Endometrial microvascular endothelial cells (primary cell): Measurements from ENCODE around the gene CELSR1. TPM values are rescaled to one million over a fixed set of nuclear protein-coding genes. Genes with fewer than 3 reads are reported as not detected.

ENCODE experiments used
- in situ Hi-C: cut with HindIII; loops from 2 replicates; pipeline ENCODE4 v1.10.0; 2017; ENCODE audit warnings: low sequenced_read_pairs, low pct_unique_long_range_greater_than_20kb; ENCODE audit errors: inconsistent ontology term
- total RNA-seq: library from RNA; depleted of rRNA; stranded (reverse); fragments of >200 nt; gene quantifications from one replicate; pipeline ENCODE4 v1.2.3, GENCODE V29; 2015; ENCODE audit errors: inconsistent ontology term

CELSR1 gene
- total RNA-seq, 1 donor from 2014 or later, result 0.19 TPM

- in situ Hi-C loops, result no loop called here
These were observed 26.1 kb upstream of the CELSR1 start for GRCh38 chr22:46563381-46564083.

DNA sequence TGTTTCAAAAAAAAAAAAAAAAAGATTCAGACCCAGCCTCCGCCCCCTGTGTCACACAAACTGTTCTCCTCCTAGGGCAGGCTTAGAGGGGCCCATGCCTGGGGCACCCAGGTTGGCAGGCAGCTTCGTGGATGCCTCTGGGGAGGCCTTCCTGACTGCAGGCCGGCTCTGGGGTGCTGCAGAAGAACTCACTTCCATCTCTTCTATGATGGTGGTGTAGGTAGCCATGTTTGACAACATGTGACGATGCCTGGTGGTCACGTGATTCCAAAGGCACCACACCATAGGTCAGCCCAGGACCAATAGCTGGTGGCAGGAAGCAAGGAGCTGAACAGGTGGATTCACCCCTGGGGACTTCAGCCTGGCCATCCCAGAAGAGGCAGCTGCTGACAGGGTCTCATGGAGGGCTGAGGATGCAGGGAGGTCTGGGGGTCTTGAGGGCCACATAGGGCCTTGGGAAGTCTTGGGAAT, 24.1 kb upstream of the CELSR1 start:
- in situ Hi-C loops, result no loop called here

DNA sequence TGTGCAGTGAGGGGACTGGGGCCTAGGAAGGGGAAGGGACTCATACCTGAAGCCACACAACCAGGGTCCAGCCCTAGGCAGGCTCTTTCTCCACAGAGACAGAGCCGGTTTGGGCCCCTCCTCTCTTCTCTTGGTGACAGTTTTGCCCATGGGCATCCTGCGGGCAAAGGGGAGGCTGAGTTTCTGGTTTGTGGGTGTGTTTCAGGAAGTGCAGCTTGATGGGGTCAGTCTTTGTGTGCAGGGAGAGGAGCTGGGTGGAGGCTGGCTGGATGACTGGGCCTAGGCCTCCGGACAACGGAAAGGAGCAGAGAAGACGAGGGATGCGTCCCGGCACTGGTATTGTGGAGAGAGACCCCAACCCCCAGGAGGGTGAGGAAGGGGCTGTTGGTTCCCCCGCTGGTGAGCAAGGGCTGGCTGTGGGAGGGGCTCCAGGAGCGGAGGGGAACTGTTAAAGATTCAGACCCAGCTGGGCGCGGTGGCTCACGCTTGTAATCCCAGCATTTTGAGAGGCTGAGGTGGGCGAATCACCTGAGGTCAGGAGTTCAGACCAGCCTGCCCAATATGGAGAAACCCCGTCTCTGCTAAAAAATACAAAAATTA, 23.4 kb upstream of the CELSR1 start:
- in situ Hi-C loops, result no loop called here

DNA sequence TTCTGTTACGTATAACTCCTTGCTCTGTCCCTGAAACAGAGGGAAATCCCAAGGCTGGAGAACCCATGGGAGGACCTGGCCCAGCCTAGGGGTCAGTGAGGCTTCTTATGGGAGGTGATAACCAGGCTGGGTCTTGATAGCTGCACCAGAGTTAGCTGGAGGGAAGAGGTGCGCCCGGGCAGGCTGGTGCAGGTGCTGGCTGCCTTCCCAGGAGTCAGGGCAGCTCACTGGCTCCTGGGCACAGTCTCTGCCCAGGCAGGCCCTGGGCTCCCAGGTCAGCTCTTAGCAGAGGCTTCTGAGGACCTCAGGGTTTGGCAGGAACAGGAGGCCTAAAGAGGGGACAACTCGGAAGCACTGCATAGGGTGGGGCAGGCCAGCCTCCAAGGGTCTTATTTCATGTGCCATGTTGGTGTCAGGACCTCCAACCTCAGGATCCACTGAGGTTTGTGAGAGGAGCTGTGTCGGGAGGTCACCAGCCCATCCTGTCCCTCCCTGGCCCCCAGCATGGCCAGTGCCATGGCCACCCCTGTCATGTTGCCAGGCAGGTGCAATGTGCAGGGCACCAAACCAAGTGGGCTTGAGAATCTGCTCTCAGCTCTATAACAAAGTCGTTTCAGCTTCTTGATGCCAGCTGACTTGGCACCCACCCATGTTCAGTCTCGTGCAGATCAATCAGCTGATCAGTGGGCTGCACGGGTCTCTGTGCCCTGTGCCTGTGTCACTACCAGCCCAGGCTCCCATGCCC, 20.5 kb upstream of the CELSR1 start:
- in situ Hi-C loops, result no loop called here

DNA sequence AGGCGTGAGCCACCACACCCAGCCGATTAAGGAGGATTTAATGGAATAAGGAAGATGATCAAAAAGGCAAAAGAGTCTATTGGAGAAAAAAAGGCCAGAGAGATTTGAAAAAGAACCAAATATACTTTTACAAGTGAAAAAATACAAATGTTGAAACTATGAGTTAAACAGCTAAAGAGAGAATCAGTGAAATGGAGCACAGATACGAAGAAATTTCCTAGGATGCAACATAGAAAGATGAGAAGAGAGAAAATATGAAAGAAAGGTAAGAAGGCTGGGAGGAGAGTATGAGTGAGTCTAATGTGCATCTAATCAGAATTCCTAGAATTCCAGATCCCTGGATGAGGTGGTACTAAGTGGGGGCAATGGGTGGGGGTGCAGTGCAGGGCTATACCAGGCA, 19.4 kb upstream of the CELSR1 start:
- in situ Hi-C loops, result no loop called here

- in situ Hi-C loops, result no loop called here
These were observed 15.8 kb upstream of the CELSR1 start for GRCh38 chr22:46553189-46553588.

- in situ Hi-C loops, result no loop called here
These were observed 14.6 kb upstream of the CELSR1 start for GRCh38 chr22:46551996-46552395.

GRCh38 chr22:46551321-46551720, 13.9 kb upstream of the CELSR1 start:
- in situ Hi-C loops, result no loop called here

DNA sequence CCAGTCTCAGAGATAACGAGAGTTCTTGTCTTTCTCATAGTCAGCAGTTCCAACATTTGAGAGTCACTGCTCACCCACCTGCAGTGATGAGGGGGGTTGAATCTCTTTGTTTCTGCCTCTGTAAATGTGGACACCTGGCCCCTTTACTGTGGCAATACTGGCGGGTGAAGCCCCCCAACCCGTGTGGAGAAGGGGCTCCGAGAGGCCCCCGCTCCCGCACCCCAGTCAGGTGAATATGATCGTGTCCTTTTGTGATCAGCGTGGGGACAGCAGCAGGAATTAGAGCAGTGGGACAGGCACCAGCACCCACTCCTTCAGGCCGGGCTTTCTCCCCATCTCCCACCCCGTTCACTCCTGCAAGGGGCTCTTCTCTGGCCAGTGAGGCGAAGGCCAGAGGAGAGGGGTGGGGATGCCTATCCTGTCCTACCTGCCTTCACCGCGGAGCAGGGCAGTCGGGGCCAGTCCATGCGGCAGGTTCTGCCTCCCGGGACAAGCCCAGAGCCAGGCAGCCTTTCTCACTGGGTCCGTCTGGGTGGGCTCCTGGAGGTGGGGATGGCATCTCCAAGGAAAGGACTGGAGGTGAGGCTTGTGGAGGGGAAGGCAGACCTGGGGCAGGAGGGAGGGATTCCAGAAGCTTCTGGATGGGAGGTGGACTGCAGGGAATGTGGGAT, 12.7 kb upstream of the CELSR1 start:
- in situ Hi-C loops, result no loop called here

- in situ Hi-C loops, result no loop called here
These were observed 12.1 kb upstream of the CELSR1 start for GRCh38 chr22:46549563-46549840.

DNA sequence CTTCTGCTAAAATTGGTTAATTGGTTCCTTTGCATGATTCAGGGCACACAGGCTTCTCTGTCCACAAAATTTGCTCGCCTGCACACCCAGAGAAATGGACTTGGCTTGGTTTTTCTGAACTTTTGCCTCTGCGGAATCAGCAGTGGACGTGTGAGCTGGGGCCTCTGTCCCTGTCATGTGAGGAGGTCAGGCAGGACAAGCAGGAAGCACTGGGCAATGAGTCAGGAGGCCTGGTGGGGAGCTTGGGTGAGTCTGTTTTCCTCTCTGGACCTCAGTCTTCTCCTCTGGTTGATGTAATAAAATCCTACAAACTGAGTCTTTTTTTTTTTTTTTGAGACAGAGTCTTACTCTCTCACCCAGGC, 10.4 kb upstream of the CELSR1 start:
- in situ Hi-C loops, result no loop called here

- in situ Hi-C loops, result no loop called here
These were observed 9.9 kb upstream of the CELSR1 start for GRCh38 chr22:46547179-46547882.

DNA sequence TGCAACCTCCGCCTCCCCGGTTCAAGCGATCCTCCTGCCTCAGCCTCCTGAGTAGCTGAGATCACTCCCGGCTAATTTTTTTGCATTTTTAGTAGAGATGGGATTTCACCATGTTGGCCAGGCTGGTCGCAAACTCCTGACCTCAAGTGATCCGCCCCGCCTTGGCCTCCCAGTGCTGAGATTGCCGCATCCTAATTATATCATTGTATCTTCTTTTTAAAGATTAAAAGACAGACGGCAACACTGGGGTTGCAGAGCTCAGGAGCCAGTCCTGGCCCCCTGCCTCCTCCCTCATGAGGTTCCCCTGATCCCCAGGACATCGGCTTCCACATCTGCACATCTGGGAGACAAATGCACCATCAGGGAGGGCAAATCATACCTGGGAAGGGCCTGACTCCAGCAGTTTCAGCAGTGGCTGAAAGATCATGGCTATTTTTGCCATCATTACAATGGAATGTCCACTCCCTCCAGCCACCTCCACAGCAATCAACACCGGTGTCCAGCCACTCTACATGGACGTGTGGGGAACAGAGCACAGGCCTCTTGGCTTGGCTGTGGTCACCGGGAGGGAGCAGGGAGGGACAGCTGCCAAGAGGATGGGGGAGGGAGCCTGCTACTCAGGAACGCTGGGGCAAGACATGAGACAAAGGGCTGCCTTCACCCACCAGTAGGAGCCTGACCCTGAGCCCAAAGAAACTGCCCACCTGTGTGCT, 9.2 kb upstream of the CELSR1 start:
- in situ Hi-C loops, result no loop called here

DNA sequence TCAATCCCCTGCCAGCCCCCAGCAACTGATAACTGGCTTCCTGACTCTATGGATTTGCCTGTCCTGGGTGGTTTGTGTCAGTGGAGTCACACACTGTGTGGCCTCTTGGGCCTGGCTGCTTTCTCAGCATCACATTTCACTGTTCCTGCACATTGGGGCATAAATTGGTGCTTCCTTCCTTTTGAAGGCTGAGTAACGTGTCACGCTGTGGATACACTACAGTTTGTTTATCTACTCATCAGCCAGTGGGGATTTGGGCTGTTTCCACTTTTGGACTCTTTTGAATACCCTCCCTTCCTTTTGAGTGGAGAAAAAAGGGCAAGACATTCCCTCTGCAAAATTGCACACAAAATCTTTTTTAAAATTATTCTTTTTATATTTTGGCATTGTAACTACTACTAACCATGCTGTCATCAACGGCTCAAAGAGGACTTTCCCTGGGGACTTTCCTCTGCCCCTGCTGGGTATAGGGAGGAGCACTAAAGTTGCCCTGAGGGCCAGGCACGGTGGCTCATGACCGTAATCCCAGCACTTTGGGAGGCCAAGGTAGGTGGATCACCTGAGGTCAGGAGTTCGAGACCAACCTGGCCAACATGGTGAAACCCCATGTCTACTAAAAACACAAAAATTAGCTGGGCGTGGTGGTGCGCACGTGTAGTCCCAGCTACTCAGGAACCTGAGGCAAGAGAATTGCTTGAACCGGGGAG, 7.8 kb upstream of the CELSR1 start:
- in situ Hi-C loops, result no loop called here

- in situ Hi-C loops, result no loop called here
These were observed 4.9 kb upstream of the CELSR1 start for GRCh38 chr22:46542011-46542985.

- in situ Hi-C loops, result no loop called here
These were observed 4.1 kb upstream of the CELSR1 start for GRCh38 chr22:46541536-46541935.

- in situ Hi-C loops, result no loop called here
These were observed 3.5 kb upstream of the CELSR1 start for GRCh38 chr22:46540874-46541273.
